HG03045 (cell line): ENCODE measurements around the gene MACROD2.
"Not testable (repeated sequence)": the region's sequence is repeated elsewhere in the genome, so short reads cannot be mapped to it uniquely, and the experiment has no call there.

Source experiments
- ATAC-seq: cut with Tn5 transposase; IDR thresholded peaks from one replicate; pipeline ENCODE4 v1.9.1; 2021; ENCODE audit warnings: mild to moderate bottlenecking, moderate library complexity; ENCODE audit not compliant: unreplicated experiment

MACROD2 gene

GRCh38 chr20:15345287-15345686 is 1350.0 kb downstream of the MACROD2 start:
- no peak for ATAC-seq

- ATAC-seq: no peak
Observed at GRCh38 chr20:15346657-15347280, 1351.5 kb downstream of the MACROD2 start.

- no peak for ATAC-seq
Observed at GRCh38 chr20:15359056-15359455, 1363.7 kb downstream of the MACROD2 start.

GRCh38 chr20:15362849-15363248 is 1367.5 kb downstream of the MACROD2 start:
- ATAC-seq: no peak

GRCh38 chr20:15364781-15365180 is 1369.5 kb downstream of the MACROD2 start:
- no peak for ATAC-seq

- no peak for ATAC-seq
Observed at GRCh38 chr20:15370370-15370769, 1375.1 kb downstream of the MACROD2 start.

GRCh38 chr20:15374682-15375081 is 1379.4 kb downstream of the MACROD2 start:
- no peak for ATAC-seq

GRCh38 chr20:15375836-15376235 is 1380.5 kb downstream of the MACROD2 start:
- ATAC-seq: no peak

- not testable (repeated sequence) for ATAC-seq
Observed at GRCh38 chr20:15377603-15378002, 1382.3 kb downstream of the MACROD2 start.

- no peak for ATAC-seq
Observed at GRCh38 chr20:15378151-15378550, 1382.8 kb downstream of the MACROD2 start.

- ATAC-seq: no peak
Observed at GRCh38 chr20:15379681-15380296, 1384.5 kb downstream of the MACROD2 start.

- no peak for ATAC-seq
Observed at GRCh38 chr20:15380770-15381169, 1385.5 kb downstream of the MACROD2 start.

- no peak for ATAC-seq
Observed at GRCh38 chr20:15387228-15387627, 1391.9 kb downstream of the MACROD2 start.

GRCh38 chr20:15395457-15395856 is 1400.1 kb downstream of the MACROD2 start:
- ATAC-seq: no peak

GRCh38 chr20:15396026-15396425 is 1400.7 kb downstream of the MACROD2 start:
- ATAC-seq: no peak

- ATAC-seq: no peak
Observed at GRCh38 chr20:15396900-15397299, 1401.6 kb downstream of the MACROD2 start.

- no peak for ATAC-seq
Observed at GRCh38 chr20:15399781-15400180, 1404.5 kb downstream of the MACROD2 start.

- no peak for ATAC-seq
Observed at GRCh38 chr20:15406072-15406471, 1410.8 kb downstream of the MACROD2 start.

- ATAC-seq: no peak
Observed at GRCh38 chr20:15411781-15412180, 1416.5 kb downstream of the MACROD2 start.

- ATAC-seq: no peak
Observed at GRCh38 chr20:15415908-15416307, 1420.6 kb downstream of the MACROD2 start.

- ATAC-seq: no peak
Observed at GRCh38 chr20:15419856-15420255, 1424.5 kb downstream of the MACROD2 start.

- ATAC-seq: no peak
Observed at GRCh38 chr20:15422966-15423365, 1427.7 kb downstream of the MACROD2 start.

GRCh38 chr20:15439551-15439950 is 1444.2 kb downstream of the MACROD2 start:
- ATAC-seq: no peak
